K562 (cell line): ENCODE measurements around the gene BRPF1. TPM values are rescaled to one million over a fixed set of nuclear protein-coding genes. Genes with fewer than 3 reads are reported as not detected.

Source experiments
- ARHGAP35 ChIP-seq: fragments of 450-650 bp; IDR thresholded peaks from 2 replicates; pipeline ENCODE4 v1.6.1; 2018; ENCODE audit not compliant: partially characterized antibody
- BCL6 ChIP-seq: fragments of 250-450 bp; sonication (Bioruptor Pico); IDR thresholded peaks from 2 replicates; pipeline ENCODE4 v1.4.0; 2020
- BCOR ChIP-seq: fragments of 450-650 bp; IDR thresholded peaks from 2 replicates; pipeline ENCODE4 v1.6.1; 2016
- DLX4 ChIP-seq: fragments of 250-450 bp; sonication (Bioruptor Pico); IDR thresholded peaks from 2 replicates; pipeline ENCODE4 v1.6.1; 2021; ENCODE audit warnings: mild to moderate bottlenecking
- EP400 ChIP-seq: fragments of 450-650 bp; IDR thresholded peaks from 2 replicates; pipeline ENCODE4 v1.6.1; 2017; ENCODE audit warnings: antibody characterized with exemption, mild to moderate bottlenecking, moderate library complexity
- ERF ChIP-seq: fragments of 450-650 bp; formaldehyde crosslinking; IDR thresholded peaks from 2 replicates; pipeline ENCODE4 v1.4.0; 2020; ENCODE audit warnings: mild to moderate bottlenecking, mixed read lengths
- FOXK1 ChIP-seq: sonication (generic); formaldehyde crosslinking; IDR thresholded peaks from 2 replicates; pipeline ENCODE4 v1.8.0; 2022; ENCODE audit warnings: missing genetic modification reagents, mild to moderate bottlenecking, borderline replicate concordance
- GMEB1 ChIP-seq: fragments of 250-450 bp; sonication (Bioruptor Pico); IDR thresholded peaks from 2 replicates; pipeline ENCODE4 v1.4.0; 2020; ENCODE audit warnings: mild to moderate bottlenecking
- KLF1 ChIP-seq: fragments of 450-650 bp; IDR thresholded peaks from 2 replicates; pipeline ENCODE4 v1.6.1; 2016; ENCODE audit warnings: missing genetic modification characterization, missing compliant biosample characterization
- NUFIP1 ChIP-seq: fragments of 450-650 bp; IDR thresholded peaks from 2 replicates; pipeline ENCODE4 v1.6.1; 2018; ENCODE audit not compliant: partially characterized antibody
- ZNF830 ChIP-seq: fragments of 250-450 bp; sonication (Bioruptor Pico); IDR thresholded peaks from 2 replicates; pipeline ENCODE4 v1.5.0; 2021; ENCODE audit warnings: mild to moderate bottlenecking
- polyA plus RNA-seq, 8 experiments: library from polyadenylated mRNA; depleted of rRNA in 4 of 8; stranded (reverse) in 5 of 8; unstranded in 3 of 8; fragments of >200 nt; fragmentation: Nextera tagmentation in 2 of 8; fragmentation: Illumina TruSeq in 1 of 8; extraction: Ambion mirVana in 2 of 8; extraction: Trizol in 1 of 8; gene quantifications; 2 replicates each; pipeline versions ENCODE4 v1.2.1 to v1.2.3, GENCODE V29; 2011 to 2014; ENCODE audit warnings: inconsistent platforms in 1 of 8, missing spikeins in 1 of 8
- total RNA-seq, 7 experiments: library from RNA; depleted of rRNA in 6 of 7; stranded (reverse); fragments of >200 nt in 6 of 7; fragmentation: Illumina TruSeq in 2 of 7; extraction: Trizol in 2 of 7; gene quantifications; 2 replicates each; pipeline versions ENCODE4 v1.2.1 to v1.2.3, GENCODE V29; 2011 to 2021; ENCODE audit warnings: low replicate concordance in 1 of 7
- TF ChIP-seq, protein P1 (sequence below), 2 experiments: fragments of 450-650 bp in 1 of 2; IDR thresholded peaks; 2 replicates each; pipeline ENCODE4 v1.6.1; 2011 to 2017; ENCODE audit warnings: low read depth in 2 of 2, antibody characterized with exemption in 1 of 2, borderline replicate concordance in 1 of 2, low read length in 1 of 2, mild to moderate bottlenecking in 1 of 2, mixed read lengths in 1 of 2; ENCODE audit not compliant: control insufficient read depth in 1 of 2
- TF ChIP-seq, protein P2 (sequence below): fragments of 200-800 bp; sonication (Bioruptor generic); IDR thresholded peaks from 2 replicates; pipeline ENCODE4 v1.6.1; 2017; ENCODE audit warnings: missing genetic modification characterization, missing compliant biosample characterization
- TF ChIP-seq, protein P3 (sequence below): sonication (generic); formaldehyde crosslinking; IDR thresholded peaks from 2 replicates; pipeline ENCODE4 v1.9.0; 2022; ENCODE audit warnings: mild to moderate bottlenecking, missing genetic modification reagents
- TF ChIP-seq, protein P4 (sequence below): fragments of 450-650 bp; IDR thresholded peaks from 2 replicates; pipeline ENCODE4 v1.6.1; 2017; ENCODE audit warnings: antibody characterized with exemption, mild to moderate bottlenecking

BRPF1 gene
- total and polyA plus RNA-seq, 9 of the 15 experiments (the other 6 are each of a cell fraction or from before 2014, with no cell fraction given): 1.1 to 40.2 (median 23.5) TPM

DNA sequence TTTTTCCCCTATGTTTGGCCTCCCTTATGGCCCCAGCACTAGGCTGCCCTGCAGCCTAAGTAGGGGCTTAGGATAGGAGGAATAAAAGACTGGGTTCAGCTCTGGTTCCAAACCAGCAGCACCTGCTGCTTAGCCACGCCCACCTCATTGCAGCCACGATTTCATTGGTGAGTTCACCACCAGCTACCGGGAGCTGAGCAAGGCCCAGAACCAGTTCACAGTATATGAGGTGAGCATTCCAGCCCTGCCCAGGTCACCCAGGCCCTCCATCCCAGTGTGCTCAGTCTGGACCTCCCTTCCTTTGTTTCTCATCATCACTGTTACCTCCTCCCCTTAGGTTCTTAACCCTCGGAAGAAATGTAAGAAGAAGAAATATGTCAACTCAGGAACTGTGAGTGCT lies 16.4 kb upstream of the BRPF1 start (continued):
- TF ChIP-seq, protein P1, sequence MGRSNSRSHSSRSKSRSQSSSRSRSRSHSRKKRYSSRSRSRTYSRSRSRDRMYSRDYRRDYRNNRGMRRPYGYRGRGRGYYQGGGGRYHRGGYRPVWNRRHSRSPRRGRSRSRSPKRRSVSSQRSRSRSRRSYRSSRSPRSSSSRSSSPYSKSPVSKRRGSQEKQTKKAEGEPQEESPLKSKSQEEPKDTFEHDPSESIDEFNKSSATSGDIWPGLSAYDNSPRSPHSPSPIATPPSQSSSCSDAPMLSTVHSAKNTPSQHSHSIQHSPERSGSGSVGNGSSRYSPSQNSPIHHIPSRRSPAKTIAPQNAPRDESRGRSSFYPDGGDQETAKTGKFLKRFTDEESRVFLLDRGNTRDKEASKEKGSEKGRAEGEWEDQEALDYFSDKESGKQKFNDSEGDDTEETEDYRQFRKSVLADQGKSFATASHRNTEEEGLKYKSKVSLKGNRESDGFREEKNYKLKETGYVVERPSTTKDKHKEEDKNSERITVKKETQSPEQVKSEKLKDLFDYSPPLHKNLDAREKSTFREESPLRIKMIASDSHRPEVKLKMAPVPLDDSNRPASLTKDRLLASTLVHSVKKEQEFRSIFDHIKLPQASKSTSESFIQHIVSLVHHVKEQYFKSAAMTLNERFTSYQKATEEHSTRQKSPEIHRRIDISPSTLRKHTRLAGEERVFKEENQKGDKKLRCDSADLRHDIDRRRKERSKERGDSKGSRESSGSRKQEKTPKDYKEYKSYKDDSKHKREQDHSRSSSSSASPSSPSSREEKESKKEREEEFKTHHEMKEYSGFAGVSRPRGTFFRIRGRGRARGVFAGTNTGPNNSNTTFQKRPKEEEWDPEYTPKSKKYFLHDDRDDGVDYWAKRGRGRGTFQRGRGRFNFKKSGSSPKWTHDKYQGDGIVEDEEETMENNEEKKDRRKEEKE (IDR thresholded peaks at IDR 0.05; ENCODE audit: borderline replicate concordance in 1 of 2, control insufficient read depth in 1 of 2, low read depth in 2 of 2, low read length in 1 of 2): no peak
- no peak for TF ChIP-seq ZNF830 (CRISPR knock-in tag)
- 0 out of 2 replicates have a peak, but pooled peaks have one; percentile 53 for TF ChIP-seq FOXK1 (CRISPR knock-in tag)
- TF ChIP-seq, protein P2, sequence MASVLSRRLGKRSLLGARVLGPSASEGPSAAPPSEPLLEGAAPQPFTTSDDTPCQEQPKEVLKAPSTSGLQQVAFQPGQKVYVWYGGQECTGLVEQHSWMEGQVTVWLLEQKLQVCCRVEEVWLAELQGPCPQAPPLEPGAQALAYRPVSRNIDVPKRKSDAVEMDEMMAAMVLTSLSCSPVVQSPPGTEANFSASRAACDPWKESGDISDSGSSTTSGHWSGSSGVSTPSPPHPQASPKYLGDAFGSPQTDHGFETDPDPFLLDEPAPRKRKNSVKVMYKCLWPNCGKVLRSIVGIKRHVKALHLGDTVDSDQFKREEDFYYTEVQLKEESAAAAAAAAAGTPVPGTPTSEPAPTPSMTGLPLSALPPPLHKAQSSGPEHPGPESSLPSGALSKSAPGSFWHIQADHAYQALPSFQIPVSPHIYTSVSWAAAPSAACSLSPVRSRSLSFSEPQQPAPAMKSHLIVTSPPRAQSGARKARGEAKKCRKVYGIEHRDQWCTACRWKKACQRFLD (CRISPR knock-in tag): peak; percentile 45; the same call in 1 of the 2 replicates
- TF ChIP-seq ARHGAP35: no peak
- TF ChIP-seq EP400: no peak
- no peak for TF ChIP-seq BCOR
- no peak for TF ChIP-seq GMEB1 (CRISPR knock-in tag)
- TF ChIP-seq ERF (CRISPR knock-in tag): no peak
- TF ChIP-seq DLX4 (CRISPR knock-in tag): no peak
- TF ChIP-seq, protein P3, sequence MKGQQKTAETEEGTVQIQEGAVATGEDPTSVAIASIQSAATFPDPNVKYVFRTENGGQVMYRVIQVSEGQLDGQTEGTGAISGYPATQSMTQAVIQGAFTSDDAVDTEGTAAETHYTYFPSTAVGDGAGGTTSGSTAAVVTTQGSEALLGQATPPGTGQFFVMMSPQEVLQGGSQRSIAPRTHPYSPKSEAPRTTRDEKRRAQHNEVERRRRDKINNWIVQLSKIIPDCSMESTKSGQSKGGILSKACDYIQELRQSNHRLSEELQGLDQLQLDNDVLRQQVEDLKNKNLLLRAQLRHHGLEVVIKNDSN: 0 out of 2 replicates have a peak, but pooled peaks have one; percentile 25
- no peak for TF ChIP-seq BCL6 (CRISPR knock-in tag)
- TF ChIP-seq, protein P4, sequence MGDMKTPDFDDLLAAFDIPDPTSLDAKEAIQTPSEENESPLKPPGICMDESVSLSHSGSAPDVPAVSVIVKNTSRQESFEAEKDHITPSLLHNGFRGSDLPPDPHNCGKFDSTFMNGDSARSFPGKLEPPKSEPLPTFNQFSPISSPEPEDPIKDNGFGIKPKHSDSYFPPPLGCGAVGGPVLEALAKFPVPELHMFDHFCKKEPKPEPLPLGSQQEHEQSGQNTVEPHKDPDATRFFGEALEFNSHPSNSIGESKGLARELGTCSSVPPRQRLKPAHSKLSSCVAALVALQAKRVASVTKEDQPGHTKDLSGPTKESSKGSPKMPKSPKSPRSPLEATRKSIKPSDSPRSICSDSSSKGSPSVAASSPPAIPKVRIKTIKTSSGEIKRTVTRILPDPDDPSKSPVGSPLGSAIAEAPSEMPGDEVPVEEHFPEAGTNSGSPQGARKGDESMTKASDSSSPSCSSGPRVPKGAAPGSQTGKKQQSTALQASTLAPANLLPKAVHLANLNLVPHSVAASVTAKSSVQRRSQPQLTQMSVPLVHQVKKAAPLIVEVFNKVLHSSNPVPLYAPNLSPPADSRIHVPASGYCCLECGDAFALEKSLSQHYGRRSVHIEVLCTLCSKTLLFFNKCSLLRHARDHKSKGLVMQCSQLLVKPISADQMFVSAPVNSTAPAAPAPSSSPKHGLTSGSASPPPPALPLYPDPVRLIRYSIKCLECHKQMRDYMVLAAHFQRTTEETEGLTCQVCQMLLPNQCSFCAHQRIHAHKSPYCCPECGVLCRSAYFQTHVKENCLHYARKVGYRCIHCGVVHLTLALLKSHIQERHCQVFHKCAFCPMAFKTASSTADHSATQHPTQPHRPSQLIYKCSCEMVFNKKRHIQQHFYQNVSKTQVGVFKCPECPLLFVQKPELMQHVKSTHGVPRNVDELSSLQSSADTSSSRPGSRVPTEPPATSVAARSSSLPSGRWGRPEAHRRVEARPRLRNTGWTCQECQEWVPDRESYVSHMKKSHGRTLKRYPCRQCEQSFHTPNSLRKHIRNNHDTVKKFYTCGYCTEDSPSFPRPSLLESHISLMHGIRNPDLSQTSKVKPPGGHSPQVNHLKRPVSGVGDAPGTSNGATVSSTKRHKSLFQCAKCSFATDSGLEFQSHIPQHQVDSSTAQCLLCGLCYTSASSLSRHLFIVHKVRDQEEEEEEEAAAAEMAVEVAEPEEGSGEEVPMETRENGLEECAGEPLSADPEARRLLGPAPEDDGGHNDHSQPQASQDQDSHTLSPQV: no peak
- no peak for TF ChIP-seq KLF1 (tag)
- TF ChIP-seq NUFIP1: no peak
